Mesodermal cell (in vitro differentiated cells): Measurements from ENCODE around the gene CLNK.

Source experiments
- H3K27ac ChIP-seq: 2 replicates; pipeline ENCODE4 v1.7.0; 2013; ENCODE audit warnings: mild to moderate bottlenecking, low read depth, low read length, moderate library complexity; ENCODE audit not compliant: severe bottlenecking
- H3K36me3 ChIP-seq: 2 replicates; pipeline ENCODE4 v1.7.1; 2013; ENCODE audit warnings: mild to moderate bottlenecking, low read length, moderate library complexity; ENCODE audit not compliant: control insufficient read depth, insufficient read depth
- H3K4me1 ChIP-seq: one replicate; pipeline ENCODE4 v1.7.1; 2013; ENCODE audit warnings: mild to moderate bottlenecking, low read length; ENCODE audit not compliant: insufficient read depth, control insufficient read depth, poor library complexity, severe bottlenecking
- H3K4me3 ChIP-seq: 2 replicates; pipeline ENCODE4 v1.7.0; 2013; ENCODE audit warnings: low read length, control low read depth, mild to moderate bottlenecking; ENCODE audit not compliant: insufficient read depth, poor library complexity, severe bottlenecking; ENCODE audit errors: extremely low read depth
- H3K9me3 ChIP-seq: 2 replicates; pipeline ENCODE4 v1.7.1; 2013; ENCODE audit warnings: mild to moderate bottlenecking, low read length, moderate library complexity; ENCODE audit not compliant: control insufficient read depth
- WGBS, 2 experiments: methylation state at CpG; one replicate each; pipeline ENCODE4 v1.1.5; 2013; ENCODE audit warnings: missing lambda C conversion rate in 2 of 2; ENCODE audit not compliant: insufficient coverage in 2 of 2; 5-methylcytosine and 5-hydroxymethylcytosine counted together

The CLNK gene

DNA sequence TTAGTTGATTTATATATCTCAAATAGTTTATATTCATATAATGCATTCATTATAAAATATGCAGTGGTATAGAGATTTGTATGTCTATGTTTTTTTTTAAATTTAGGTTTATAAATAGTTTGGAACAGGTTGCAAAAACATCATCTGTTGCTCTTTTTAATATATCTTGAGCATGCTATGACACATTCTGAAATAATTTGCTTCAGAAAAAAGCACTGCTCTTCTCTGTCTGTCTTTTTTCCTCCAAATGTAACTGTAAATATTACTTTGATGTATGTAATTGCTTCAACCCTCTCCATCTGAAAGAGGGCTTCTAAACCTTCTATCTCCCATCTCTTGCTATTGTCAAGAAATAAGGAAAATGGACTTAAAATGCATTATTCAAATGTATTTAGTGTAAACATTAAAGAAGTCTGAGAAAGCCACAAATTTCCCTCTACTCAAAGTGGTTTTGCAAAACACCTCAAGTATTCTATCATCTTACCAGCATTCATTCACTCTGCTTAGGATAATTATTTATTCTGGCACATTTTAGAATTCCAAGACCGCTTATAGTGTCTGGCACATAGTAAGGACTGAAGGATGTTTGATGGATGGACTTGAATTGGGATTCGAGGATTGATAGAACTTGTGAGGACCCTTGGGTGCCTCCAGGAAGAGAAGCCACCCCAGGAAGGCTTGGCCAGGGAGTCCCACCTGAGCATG, 87.8 kb downstream of the CLNK start:
- Histone ChIP-seq H3K4me1 (no peaks in the 10 kb centered on the region), H3K27ac (no peak overlapping the region), H3K36me3 (no peaks in the 10 kb centered on the region), H3K4me3 (no peak overlapping the region), H3K9me3 (no peaks in the 10 kb centered on the region)
- WGBS, 2 experiments: 90% methylated on average over 1 to 2 of the region's 2 CpGs

DNA sequence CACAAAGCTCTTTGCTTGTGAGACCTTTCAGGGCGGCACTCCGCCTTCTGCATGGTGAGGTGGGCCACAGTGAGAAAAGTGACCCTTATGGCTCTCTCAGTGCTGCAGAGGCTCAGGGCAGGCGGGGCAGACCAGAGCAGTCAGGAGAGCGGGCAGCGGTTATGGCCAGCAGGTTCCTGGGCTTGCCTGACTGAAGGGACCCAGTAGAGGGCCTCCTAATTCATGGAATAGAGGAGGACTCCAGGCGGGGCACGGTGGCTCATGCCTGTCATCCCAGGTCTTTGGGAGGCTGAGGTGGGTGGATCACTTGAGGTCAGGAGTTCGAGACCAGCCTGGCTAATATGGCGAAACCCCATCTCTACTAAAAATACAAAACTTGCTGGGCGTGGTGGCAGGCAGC, 91.4 kb downstream of the CLNK start:
- peaks cover 9% of the 10 kb centered on the region for H3K4me1 ChIP-seq
- no peaks in the 10 kb centered on the region for H3K9me3 ChIP-seq
- no peaks in the 10 kb centered on the region for H3K36me3 ChIP-seq
- no peak overlapping the region for H3K27ac ChIP-seq
- WGBS, 2 experiments: 86 to 90% methylated on average over 6 to 8 of the region's 10 CpGs
- no peak overlapping the region for H3K4me3 ChIP-seq

DNA sequence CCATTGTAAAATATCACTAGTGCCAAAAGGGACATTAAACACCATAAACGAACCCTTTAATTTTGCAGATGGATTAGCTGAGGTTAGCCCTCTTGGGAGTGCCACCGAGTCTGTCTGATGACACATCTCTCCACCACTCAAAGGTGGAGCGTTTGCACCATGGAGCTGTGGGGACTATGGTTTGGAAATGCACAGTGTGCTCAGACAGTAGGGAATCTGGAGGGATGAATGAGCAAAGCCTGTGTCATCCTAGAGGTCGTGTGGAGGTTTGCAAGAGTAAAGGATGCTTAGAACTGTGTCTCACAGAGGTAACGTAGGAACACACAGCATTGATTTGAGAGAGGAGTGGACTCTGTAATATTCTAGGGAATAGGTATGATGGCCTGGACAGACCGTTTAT, 93.7 kb downstream of the CLNK start:
- Histone ChIP-seq H3K4me1 (peaks cover 9% of the 10 kb centered on the region), H3K9me3 (no peaks in the 10 kb centered on the region), H3K36me3 (no peaks in the 10 kb centered on the region), H3K27ac (no peak overlapping the region), H3K4me3 (no peak overlapping the region)
- WGBS, 2 experiments: 89 to 92% methylated on average over 2 to 3 of the region's 6 CpGs

DNA sequence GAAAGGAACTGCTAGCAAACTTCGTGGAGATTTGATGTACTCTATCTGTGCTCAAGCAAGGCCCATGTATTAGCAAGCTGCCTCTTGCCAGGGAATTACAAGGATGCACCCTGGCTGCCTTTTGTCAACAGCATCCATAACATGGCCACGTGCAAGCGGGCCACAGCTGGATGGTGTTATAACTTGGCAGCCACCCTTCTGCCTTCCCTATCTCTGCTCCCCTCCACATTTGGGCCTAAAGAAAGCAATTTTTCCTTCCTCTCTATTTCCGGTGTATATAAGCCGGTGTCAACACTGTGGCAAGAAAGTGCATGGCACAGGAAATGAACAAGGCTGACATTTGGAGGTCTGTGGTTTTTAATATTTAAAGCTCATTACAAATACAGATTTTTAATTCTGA, 94.8 kb downstream of the CLNK start:
- Histone ChIP-seq H3K4me1 (peaks cover 9% of the 10 kb centered on the region), H3K4me3 (no peak overlapping the region), H3K27ac (peak overlapping the region; percentile 59), H3K36me3 (no peaks in the 10 kb centered on the region), H3K9me3 (no peaks in the 10 kb centered on the region)
- 66 to 80% methylated on average over 3 of the region's 5 CpGs for WGBS, 2 experiments

DNA sequence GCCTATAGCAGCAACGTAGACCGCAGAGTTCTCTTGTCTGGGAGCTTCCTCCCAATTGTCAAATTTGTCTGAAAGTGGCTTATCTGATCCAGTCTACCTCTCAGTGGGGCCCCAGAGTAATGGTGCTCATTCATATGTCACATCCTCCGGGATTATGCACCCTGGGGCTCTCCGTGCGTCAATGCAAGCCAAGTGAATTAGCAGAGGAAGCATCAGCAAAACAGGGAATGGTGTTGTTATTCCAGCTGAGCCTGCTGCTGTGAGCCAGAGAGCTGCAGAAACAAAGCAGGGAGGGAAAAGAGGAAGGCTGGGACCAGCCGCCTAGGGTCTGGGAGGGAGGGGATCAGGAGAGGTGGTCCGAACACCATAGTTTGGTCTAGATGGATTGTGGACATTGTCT, 95.2 kb downstream of the CLNK start:
- Histone ChIP-seq H3K9me3 (no peaks in the 10 kb centered on the region), H3K4me1 (peaks cover 9% of the 10 kb centered on the region), H3K4me3 (no peak overlapping the region), H3K36me3 (no peaks in the 10 kb centered on the region), H3K27ac (peak overlapping the region; percentile 59)
- WGBS, 2 experiments: 44 to 52% methylated on average over 7 of the region's 7 CpGs

DNA sequence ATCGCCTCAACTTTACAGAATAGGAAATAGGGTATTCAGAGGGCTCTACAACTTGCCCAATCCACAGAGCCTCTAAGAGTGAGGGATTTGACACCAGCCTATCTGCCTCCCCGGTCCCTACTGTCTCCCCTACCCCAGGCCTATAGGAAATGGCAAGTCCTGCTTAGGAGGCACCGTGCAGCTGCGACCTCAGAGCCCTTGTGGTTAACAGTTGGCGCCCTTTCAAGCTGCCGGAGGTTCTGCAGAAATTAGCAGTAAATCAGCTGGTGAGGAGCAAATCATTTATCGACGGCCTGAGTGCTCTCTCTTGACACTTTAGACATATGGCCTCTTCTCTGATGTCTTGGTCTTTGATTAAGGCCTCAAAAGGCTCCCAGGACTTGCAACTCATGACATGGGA, 96.9 kb downstream of the CLNK start:
- Histone ChIP-seq H3K4me3 (no peak overlapping the region), H3K9me3 (no peaks in the 10 kb centered on the region), H3K4me1 (peaks cover 9% of the 10 kb centered on the region), H3K27ac (peak overlapping the region; percentile 29), H3K36me3 (no peaks in the 10 kb centered on the region)
- 93 to 100% methylated on average over 6 to 7 of the region's 8 CpGs for WGBS, 2 experiments

DNA sequence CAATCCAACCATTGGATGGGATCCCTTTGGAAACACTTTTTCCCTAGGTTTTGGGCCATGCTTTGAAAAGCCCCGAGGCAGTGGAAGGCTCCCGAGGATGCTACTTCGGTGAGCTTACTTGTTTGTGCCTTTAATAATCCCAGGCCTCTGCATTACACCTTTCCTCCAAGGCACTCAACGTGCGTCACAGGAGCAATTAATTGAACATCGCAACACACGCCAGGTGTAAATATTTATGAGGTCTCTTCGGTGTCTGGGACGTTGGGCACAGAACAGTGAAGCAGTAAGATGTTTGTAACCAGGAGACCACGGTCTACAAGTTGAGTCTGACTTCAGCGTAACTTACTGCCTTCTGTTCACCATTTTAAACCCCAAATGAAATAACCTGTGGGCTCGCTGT, 97.3 kb downstream of the CLNK start:
- Histone ChIP-seq H3K36me3 (no peaks in the 10 kb centered on the region), H3K27ac (no peak overlapping the region), H3K4me3 (no peak overlapping the region), H3K9me3 (no peaks in the 10 kb centered on the region), H3K4me1 (peaks cover 9% of the 10 kb centered on the region)
- 95 to 96% methylated on average over 7 to 10 of the region's 12 CpGs for WGBS, 2 experiments

DNA sequence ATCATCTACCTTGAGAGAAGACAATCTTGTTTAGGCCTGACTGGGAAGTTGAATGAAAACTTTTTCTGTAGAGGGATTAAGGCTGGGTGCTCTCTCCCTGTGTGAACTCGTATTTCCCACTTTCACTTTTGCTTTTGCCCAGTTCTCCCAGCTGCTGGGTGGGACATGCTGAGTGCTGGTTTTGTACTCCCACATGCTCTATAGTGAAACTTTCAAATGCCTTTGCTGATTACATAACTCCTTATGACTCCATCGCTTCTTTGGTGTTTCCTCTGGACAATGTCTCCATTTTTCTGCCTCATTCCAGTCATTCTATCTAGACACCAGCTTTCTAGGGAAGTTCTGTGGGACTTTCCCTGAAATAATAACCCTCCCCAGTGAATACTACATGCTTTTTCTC, 100.5 kb downstream of the CLNK start:
- Histone ChIP-seq H3K4me3 (no peak overlapping the region), H3K36me3 (no peaks in the 10 kb centered on the region), H3K9me3 (no peaks in the 10 kb centered on the region), H3K27ac (no peak overlapping the region), H3K4me1 (peaks cover 2% of the 10 kb centered on the region)
- 86 to 93% methylated on average over 1 to 2 of the region's 2 CpGs for WGBS, 2 experiments

DNA sequence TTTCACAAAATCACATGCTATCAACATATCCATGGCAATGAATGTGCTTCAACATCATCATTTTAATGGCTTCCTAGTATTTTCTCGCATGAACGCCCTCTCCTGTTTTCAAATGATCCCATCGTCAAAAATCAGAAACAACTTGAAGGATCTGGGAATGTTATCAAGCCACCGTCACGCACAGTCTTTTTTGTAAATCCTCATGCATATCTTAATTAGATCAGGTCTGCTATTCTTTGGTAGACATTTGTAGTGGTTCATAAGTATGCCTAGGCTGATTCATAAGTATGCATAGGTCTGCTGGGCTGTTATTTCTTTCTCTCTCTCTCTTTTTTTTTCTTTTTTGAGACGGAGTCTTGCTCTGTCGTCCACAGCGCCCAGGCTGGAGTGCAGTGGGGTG, 101.6 kb downstream of the CLNK start:
- WGBS, 2 experiments: 84 to 97% methylated on average over 5 to 6 of the region's 8 CpGs
- Histone ChIP-seq H3K4me1 (no peaks in the 10 kb centered on the region), H3K9me3 (no peaks in the 10 kb centered on the region), H3K27ac (no peak overlapping the region), H3K36me3 (no peaks in the 10 kb centered on the region), H3K4me3 (no peak overlapping the region)

DNA sequence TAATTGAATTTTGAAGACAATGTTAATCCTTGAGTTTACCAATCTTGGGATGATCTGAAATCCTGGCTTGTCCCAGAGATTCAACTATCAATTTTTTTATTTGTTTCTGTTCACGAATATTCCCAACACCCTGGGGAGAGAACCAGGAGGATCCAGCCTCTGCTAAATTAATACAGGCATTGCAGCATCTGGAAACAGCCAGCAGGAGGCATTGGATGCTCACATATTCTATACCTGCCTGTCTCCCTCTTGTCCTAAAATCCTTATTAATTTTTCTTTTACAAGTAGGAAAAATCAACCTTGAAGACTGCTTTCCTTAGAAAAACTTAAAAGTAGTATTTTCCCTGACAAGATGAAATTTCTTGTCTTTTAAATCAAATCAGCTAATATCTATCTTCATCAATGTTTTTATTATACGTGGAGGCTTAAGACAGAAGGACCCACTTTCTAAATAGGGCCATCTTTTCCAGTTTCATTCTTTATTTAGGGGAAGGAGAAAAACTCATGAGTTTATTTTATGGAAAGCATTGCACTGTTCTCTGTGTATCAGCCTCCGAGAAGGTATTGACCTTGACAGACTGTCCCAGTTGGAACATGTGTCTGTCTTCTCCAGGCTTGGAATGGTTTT, 102.4 kb downstream of the CLNK start:
- 38 to 61% methylated on average over 1 to 3 of the region's 3 CpGs for WGBS, 2 experiments
- Histone ChIP-seq H3K4me1 (no peaks in the 10 kb centered on the region), H3K4me3 (no peak overlapping the region), H3K36me3 (no peaks in the 10 kb centered on the region), H3K27ac (no peak overlapping the region), H3K9me3 (no peaks in the 10 kb centered on the region)

DNA sequence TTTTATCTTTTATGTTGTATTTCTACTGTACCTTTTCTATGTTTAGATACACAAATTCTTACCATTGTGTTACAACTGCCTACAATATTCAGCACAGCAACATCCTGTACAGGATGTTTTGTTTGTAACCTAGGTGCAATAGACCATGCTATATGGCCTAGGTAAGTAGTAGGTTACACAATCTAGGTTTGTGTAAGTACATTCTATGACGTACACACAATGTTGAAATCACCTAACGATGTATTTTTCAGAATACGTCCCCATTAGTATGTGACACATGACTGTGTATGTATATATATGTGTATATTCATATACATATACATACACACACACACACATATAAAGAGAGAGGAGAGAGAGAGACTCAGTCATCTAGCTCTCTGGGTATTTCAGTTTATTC, 103.5 kb downstream of the CLNK start:
- 100% methylated on average over 1 of the region's 3 CpGs; no CpG with 5 or more reads in 1 of the 2 experiments for WGBS, 2 experiments
- no peaks in the 10 kb centered on the region for H3K9me3 ChIP-seq
- H3K4me1 ChIP-seq: no peaks in the 10 kb centered on the region
- H3K36me3 ChIP-seq: no peaks in the 10 kb centered on the region
- H3K4me3 ChIP-seq: no peak overlapping the region
- H3K27ac ChIP-seq: no peak overlapping the region
